IMR-90 (cell line): ENCODE measurements around the gene ZNF488. TPM values are rescaled to one million over a fixed set of nuclear protein-coding genes. Genes with fewer than 3 reads are reported as not detected.

Experiments used
- ATAC-seq: fragments of 200-7000 bp; cut with Tn5 transposase; 2 replicates; pipeline ENCODE4 v1.9.1; 2020; ENCODE audit warnings: low read depth, mild to moderate bottlenecking, moderate library complexity
- BruUV-seq: library from RNA; stranded (reverse); fragments of 400-500 nt; replicated peaks from 2 replicates; lab custom pipeline; 2021; lab: Mats Ljungman, UMichigan
- CTCF ChIA-PET: fragments of 300-600 bp; formaldehyde crosslinking; extraction: SDS; loops from one replicate; lab custom pipeline; 2021; ENCODE audit warnings: antibody characterized with exemption; lab: Yijun Ruan, JAX
- POLR2A ChIA-PET: fragments of 300-600 bp; sonication (Branson Sonifier 250); formaldehyde crosslinking; loops from one replicate; lab custom pipeline; 2022; ENCODE audit warnings: antibody characterized with exemption; ENCODE audit not compliant: unreplicated experiment; lab: Charles Lee
- DNase-seq: peaks from one replicate; pipeline ENCODE4 v3.0.0; 2013
- H2AFZ ChIP-seq: replicated peaks from 2 replicates; pipeline ENCODE3; 2013; ENCODE audit warnings: low read length, mild to moderate bottlenecking; ENCODE audit not compliant: poor library complexity
- H2AK5ac ChIP-seq: 2 replicates; pipeline ENCODE4 v1.6.1; 2013; ENCODE audit warnings: low read depth, low read length, inconsistent platforms
- H2AK9ac ChIP-seq: replicated peaks from 2 replicates; pipeline ENCODE3; 2013; ENCODE audit warnings: mild to moderate bottlenecking, low read depth, low read length, moderate library complexity; ENCODE audit not compliant: poor library complexity
- H2BK120ac ChIP-seq: 2 replicates; pipeline ENCODE4 v1.6.1; 2013; ENCODE audit warnings: low read depth, low read length, inconsistent platforms
- H2BK15ac ChIP-seq: 3 replicates; pipeline ENCODE4 v1.6.1; 2013; ENCODE audit warnings: low read depth, low read length, inconsistent platforms
- H2BK20ac ChIP-seq: 2 replicates; pipeline ENCODE4 v1.6.1; 2013; ENCODE audit warnings: low read depth, mild to moderate bottlenecking, inconsistent platforms, low read length, moderate library complexity
- H2BK5ac ChIP-seq: 2 replicates; pipeline ENCODE4 v1.6.1; 2013; ENCODE audit warnings: mild to moderate bottlenecking, low read depth, low read length, inconsistent platforms; ENCODE audit not compliant: poor library complexity, severe bottlenecking
- H3K14ac ChIP-seq: replicated peaks from 2 replicates; pipeline ENCODE4 v1.6.1; 2013; ENCODE audit warnings: low read depth, low read length, inconsistent platforms
- H3K18ac ChIP-seq: 2 replicates; pipeline ENCODE4 v1.6.1; 2013; ENCODE audit warnings: low read depth, low read length, control low read depth
- H3K23ac ChIP-seq: 2 replicates; pipeline ENCODE4 v1.6.1; 2013; ENCODE audit warnings: low read depth, low read length, inconsistent platforms
- H3K27ac ChIP-seq: 2 replicates; pipeline ENCODE4 v1.5.1; 2013; ENCODE audit warnings: mild to moderate bottlenecking, control low read depth, low read length; ENCODE audit not compliant: insufficient read depth
- H3K27me3 ChIP-seq: 2 replicates; pipeline ENCODE4 v1.6.1; 2013; ENCODE audit warnings: low read length; ENCODE audit not compliant: control insufficient read depth, insufficient read depth
- H3K36me3 ChIP-seq: 2 replicates; pipeline ENCODE4 v1.6.1; 2013; ENCODE audit warnings: low read length, mixed read lengths; ENCODE audit not compliant: control insufficient read depth, insufficient read depth
- H3K4ac ChIP-seq: 2 replicates; pipeline ENCODE4 v1.6.1; 2013; ENCODE audit warnings: low read depth, low read length, inconsistent platforms
- H3K4me1 ChIP-seq: 2 replicates; pipeline ENCODE4 v1.6.1; 2013; ENCODE audit warnings: low read length, mixed read lengths; ENCODE audit not compliant: control insufficient read depth, insufficient read depth
- H3K4me2 ChIP-seq: 2 replicates; pipeline ENCODE4 v1.6.1; 2013; ENCODE audit warnings: low read depth, mild to moderate bottlenecking, control low read depth, low read length, moderate library complexity
- H3K4me3 ChIP-seq: 2 replicates; pipeline ENCODE4 v1.5.1; 2013; ENCODE audit warnings: low read depth, mild to moderate bottlenecking, control low read depth, low read length, moderate library complexity; ENCODE audit not compliant: insufficient read depth
- H3K56ac ChIP-seq: 2 replicates; pipeline ENCODE4 v1.6.1; 2013; ENCODE audit warnings: low read length, inconsistent platforms; ENCODE audit not compliant: insufficient read depth; ENCODE audit errors: extremely low read depth
- H3K79me1 ChIP-seq, 2 experiments: 2 replicates each; pipeline ENCODE4 v1.6.1; 2013; ENCODE audit warnings: low read length in 2 of 2, inconsistent platforms in 1 of 2, low read depth in 1 of 2
- H3K9ac ChIP-seq: 2 replicates; pipeline ENCODE4 v1.6.1; 2013; ENCODE audit warnings: low read depth, low read length, control low read depth
- H3K9me1 ChIP-seq: 2 replicates; pipeline ENCODE4 v1.6.1; 2013; ENCODE audit warnings: low read length, inconsistent platforms; ENCODE audit not compliant: insufficient read depth
- H3K9me3 ChIP-seq: 2 replicates; pipeline ENCODE4 v1.6.1; 2013; ENCODE audit warnings: low read length; ENCODE audit not compliant: control insufficient read depth, insufficient read depth
- H4K20me1 ChIP-seq: 2 replicates; pipeline ENCODE4 v1.6.1; 2013; ENCODE audit warnings: low read length, inconsistent platforms; ENCODE audit not compliant: insufficient read depth
- H4K5ac ChIP-seq: 2 replicates; pipeline ENCODE4 v1.6.1; 2013; ENCODE audit warnings: mild to moderate bottlenecking, low read depth, low read length, control low read depth
- H4K8ac ChIP-seq, 2 experiments: 2 replicates each; pipeline ENCODE4 v1.6.1; 2013; ENCODE audit warnings: low read depth in 2 of 2, low read length in 2 of 2, control low read depth in 1 of 2, inconsistent platforms in 1 of 2
- H4K91ac ChIP-seq: 2 replicates; pipeline ENCODE4 v1.6.1; 2013; ENCODE audit warnings: low read depth, low read length, inconsistent platforms; ENCODE audit not compliant: insufficient read depth
- CEBPB ChIP-seq: IDR thresholded peaks from 2 replicates; pipeline ENCODE4 v1.6.1; 2012; ENCODE audit warnings: low read depth, low read length, improper control_type of control experiment
- RAD21 ChIP-seq: IDR thresholded peaks from 2 replicates; pipeline ENCODE4 v1.6.1; 2012; ENCODE audit warnings: low read length, improper control_type of control experiment
- SMC3 ChIP-seq: fragments of 150-350 bp; IDR thresholded peaks from 2 replicates; pipeline ENCODE4 v1.6.1; 2016; ENCODE audit warnings: low read depth, mild to moderate bottlenecking, antibody characterized with exemption, low read length, moderate library complexity
- WGBS, 2 experiments: methylation state at CpG; one replicate each; pipeline versions ENCODE4 v1.1.5 to v1.1.7; 2013; ENCODE audit warnings: missing lambda C conversion rate in 2 of 2; ENCODE audit not compliant: insufficient read length in 1 of 2; ENCODE audit errors: extremely low coverage in 2 of 2; 5-methylcytosine and 5-hydroxymethylcytosine counted together
- dilution Hi-C: fragments of 300-500 bp; cut with HindIII; formaldehyde crosslinking; loops from one replicate; pipeline ENCODE4 v1.14.3; 2018; ENCODE audit warnings: low sequenced_read_pairs; ENCODE audit not compliant: unreplicated experiment
- in situ Hi-C: fragments of 300-500 bp; cut with MboI; formaldehyde crosslinking; loops from 3 replicates; pipeline ENCODE4 v1.14.3; 2019; ENCODE audit warnings: low sequenced_read_pairs, inconsistent platforms, mixed read lengths
- intact Hi-C: fragments of 100-400 bp; cut with micrococcal nuclease; formaldehyde crosslinking; loops from 2 replicates; pipeline ENCODE4 v1.10.0; 2022
- polyA plus RNA-seq, 3 experiments: library from polyadenylated mRNA; depleted of rRNA; stranded (reverse); fragments of >200 nt; gene quantifications; 2 replicates each; pipeline ENCODE4 v1.2.3, GENCODE V29; 2012; ENCODE audit warnings: low replicate concordance in 1 of 3
- total RNA-seq: library from RNA; depleted of rRNA; stranded (reverse); fragments of >200 nt; gene quantifications from 2 replicates; pipeline ENCODE4 v1.2.3, GENCODE V29; 2012

Gene ZNF488
- total and polyA plus RNA-seq, 2 of the 4 experiments (the other 2 are of a cell fraction) = under 0.01 to 0.14 TPM

- no peak overlapping the region for H3K18ac ChIP-seq
- no peak overlapping the region for H4K8ac ChIP-seq
- H4K20me1 ChIP-seq = no peaks in the 10 kb centered on the region
- no peak overlapping the region for H4K91ac ChIP-seq
- H3K9ac ChIP-seq = no peak overlapping the region
- H3K23ac ChIP-seq = no peak overlapping the region
- BruUV-seq = no TSS peak
- H3K56ac ChIP-seq = no peak overlapping the region
- TF ChIP-seq CEBPB = no peak
- no peak for TF ChIP-seq RAD21
- no peak for TF ChIP-seq SMC3
- H3K9me1 ChIP-seq = no peaks in the 10 kb centered on the region
- H3K4me2 ChIP-seq = no peak overlapping the region
- H3K79me1 ChIP-seq = no peaks in the 10 kb centered on the region
- H3K4me3 ChIP-seq = no peak overlapping the region
- H2AK9ac ChIP-seq = no peak overlapping the region
- ChIA-PET CTCF (interaction anchor here (0.8 kb wide), 1 partner anchor 59 kb away, joined by 3 read pairs; no protein-coding TSS in a partner anchor), POLR2A (no interaction called here)
- no peak overlapping the region for H2BK15ac ChIP-seq
- no peak overlapping the region for H2BK20ac ChIP-seq
- no peak overlapping the region for H2AFZ ChIP-seq
- ATAC-seq (no peak), DNase-seq (no peak)
- dilution Hi-C loops (no loop called here), intact Hi-C loops (no loop called here), in situ Hi-C loops (no loop called here)
- H2BK120ac ChIP-seq = no peak overlapping the region
- no peak overlapping the region for H3K27ac ChIP-seq
- no peak overlapping the region for H4K5ac ChIP-seq
- no peak overlapping the region for H2AK5ac ChIP-seq
- WGBS, 2 experiments = 84% methylated on average over 10 of the region's 15 CpGs; no CpG with 5 or more reads in 1 of the 2 experiments
- peaks cover 4% of the 10 kb centered on the region; the same call in 1 of the 2 replicates for H3K4me1 ChIP-seq
- peaks cover 68% of the 10 kb centered on the region for H3K27me3 ChIP-seq
- H2BK5ac ChIP-seq = no peak overlapping the region
- H3K4ac ChIP-seq = no peak overlapping the region
- H3K14ac ChIP-seq = no peak overlapping the region
- no peaks in the 10 kb centered on the region for H3K9me3 ChIP-seq
- H3K36me3 ChIP-seq = no peaks in the 10 kb centered on the region
These were observed 5.3 kb downstream of the ZNF488 start for GRCh38 chr10:47378606-47379444.
